ENCODE data around the gene ZSCAN25. TPM values are rescaled to one million over a fixed set of nuclear protein-coding genes. Genes with fewer than 3 reads are reported as not detected.

The ZSCAN25 gene
- total and polyA plus RNA-seq, 4 experiments from 2014 or later = 10.2 to 43.1 (median 29.4) TPM

- Histone ChIP-seq H3K9me3 (ENCODE audit: control insufficient read depth in 1 of 2, low read length in 2 of 2) (no peaks in the 10 kb centered on the region), H3K27ac (ENCODE audit: low read depth, low read length) (peak overlapping the region; percentile 61), H3K4me3 (ENCODE audit: low read length in 2 of 2) (peak overlapping the region; percentile 13 to 27), H3K36me3 (ENCODE audit: insufficient read depth, low read length) (peaks cover 67% of the 10 kb centered on the region), H3K27me3 (ENCODE audit: insufficient read depth, low read length) (no peaks in the 10 kb centered on the region), H3K4me1 (ENCODE audit: insufficient read depth, low read length) (peaks cover 27% of the 10 kb centered on the region)
- Mint-ChIP-seq H3K36me3 (peaks cover 71 to 92% of the 10 kb centered on the region in 2 donors), H3K4me3 (peak overlapping the region; percentile 78 to 94 (median 87)), H3K27ac (peak overlapping the region; percentile 86 to 99 (median 96)), H3K27me3 (no peaks in the 10 kb centered on the region), H3K9me3 (no peaks in the 10 kb centered on the region), H3K4me1 (peaks cover 30 to 62% (median 48%) of the 10 kb centered on the region in 4 donors)
- intact Hi-C loops (cut with micrococcal nuclease) = loop anchor here (1.0 kb wide), 1 partner anchor 8 kb away; the partner anchor contains the start of gene ZSCAN25
- ChIA-PET POLR2A (ENCODE audit: partially characterized antibody) (interaction anchor here (0.6 to 3.0 kb wide), 11 partner anchors 8 to 477 kb away, joined by 3 to 25 read pairs (median 5); partner anchors contain the start of genes ARPC1A, BUD31, MCM7 and ZKSCAN5), CTCF (ENCODE audit: partially characterized antibody) (interaction anchor here (0.9 to 2.2 kb wide), 5 partner anchors 8 to 44 kb away, joined by 3 to 6 read pairs (median 3); no protein-coding TSS in a partner anchor)
- DNase-seq = peak in 4 of 5 donors; percentile 9 to 39 (median 14)
These were observed 7.1 kb downstream of the ZSCAN25 start for GRCh38 chr7:99623702-99624447.

- H3K27me3 ChIP-seq (ENCODE audit: insufficient read depth, low read length) = no peaks in the 10 kb centered on the region
- peaks cover 67% of the 10 kb centered on the region for H3K36me3 ChIP-seq (ENCODE audit: insufficient read depth, low read length)
- no peaks in the 10 kb centered on the region for H3K9me3 ChIP-seq (ENCODE audit: control insufficient read depth in 1 of 2, low read length in 2 of 2)
- peak overlapping the region; percentile 78 to 94 (median 87) for H3K4me3 Mint-ChIP-seq
- intact Hi-C loops (cut with micrococcal nuclease) = loop anchor here (1.0 kb wide), 1 partner anchor 8 kb away; the partner anchor contains the start of gene ZSCAN25
- CTCF ChIA-PET (ENCODE audit: partially characterized antibody) = interaction anchor here (0.9 to 2.2 kb wide), 5 partner anchors 9 to 44 kb away, joined by 3 to 6 read pairs (median 3); no protein-coding TSS in a partner anchor
- peak; percentile 74 to 84 (median 80) for DNase-seq
- peaks cover 28 to 56% (median 43%) of the 10 kb centered on the region in 4 donors for H3K4me1 Mint-ChIP-seq
- no peaks in the 10 kb centered on the region for H3K9me3 Mint-ChIP-seq
- peak overlapping the region; percentile 86 to 99 (median 96) for H3K27ac Mint-ChIP-seq
- H3K27ac ChIP-seq (ENCODE audit: low read depth, low read length) = peak overlapping the region; percentile 61
- H3K36me3 Mint-ChIP-seq = peaks cover 69 to 92% of the 10 kb centered on the region in 2 donors
- H3K27me3 Mint-ChIP-seq = no peaks in the 10 kb centered on the region
- POLR2A ChIA-PET (ENCODE audit: partially characterized antibody) = interaction anchor here (0.6 to 3.0 kb wide), 11 partner anchors 8 to 477 kb away, joined by 3 to 25 read pairs (median 5); partner anchors contain the start of genes ARPC1A, BUD31, MCM7 and ZKSCAN5
- peak overlapping the region in 1 of 2 donors; percentile 27 for H3K4me3 ChIP-seq (ENCODE audit: low read length in 2 of 2)
- H3K4me1 ChIP-seq (ENCODE audit: insufficient read depth, low read length) = peaks cover 27% of the 10 kb centered on the region
These were observed 7.7 kb downstream of the ZSCAN25 start for GRCh38 chr7:99624484-99624883.

- H3K27ac ChIP-seq (ENCODE audit: low read depth, low read length) = peak overlapping the region; percentile 61
- POLR2A ChIA-PET (ENCODE audit: partially characterized antibody) = interaction anchor here (1.6 to 3.0 kb wide), 3 partner anchors 9 to 68 kb away, joined by 4 to 25 read pairs (median 25); partner anchors contain the start of genes ZNF655 and ZSCAN25
These were observed 8.6 kb downstream of the ZSCAN25 start for GRCh38 chr7:99625321-99625720.

GRCh38 chr7:99625961-99626360 lies 9.2 kb downstream of the ZSCAN25 start:
- Histone ChIP-seq H3K27me3 (ENCODE audit: insufficient read depth, low read length) (no peaks in the 10 kb centered on the region), H3K27ac (ENCODE audit: low read depth, low read length) (peak overlapping the region; percentile 61), H3K4me3 (ENCODE audit: low read length in 2 of 2) (no peak overlapping the region), H3K9me3 (ENCODE audit: control insufficient read depth in 1 of 2, low read length in 2 of 2) (no peaks in the 10 kb centered on the region), H3K4me1 (ENCODE audit: insufficient read depth, low read length) (peaks cover 27% of the 10 kb centered on the region), H3K36me3 (ENCODE audit: insufficient read depth, low read length) (peaks cover 66% of the 10 kb centered on the region)
- POLR2A ChIA-PET (ENCODE audit: partially characterized antibody) = interaction anchor here (3.0 kb wide), 1 partner anchor 10 kb away, joined by 25 read pairs; the partner anchor contains the start of gene ZSCAN25
- intact Hi-C loops (cut with micrococcal nuclease) = no loop called here
- Mint-ChIP-seq H3K4me3 (peak overlapping the region in 1 of 8 donors; percentile 17), H3K27ac (peak overlapping the region in 6 of 7 donors; percentile 38 to 99 (median 92)), H3K36me3 (peaks cover 70 to 92% of the 10 kb centered on the region in 2 donors), H3K9me3 (no peaks in the 10 kb centered on the region), H3K4me1 (peaks cover 30 to 54% (median 42%) of the 10 kb centered on the region in 4 donors), H3K27me3 (no peaks in the 10 kb centered on the region)
- no peak for DNase-seq
- CTCF ChIA-PET (ENCODE audit: partially characterized antibody) = no interaction called here

More at GRCh38 chr7:99625321-99625720, 8.6 kb downstream of the ZSCAN25 start:
- peaks cover 69 to 92% of the 10 kb centered on the region in 2 donors for H3K36me3 Mint-ChIP-seq
- H3K27ac Mint-ChIP-seq = peak overlapping the region in 6 of 7 donors; percentile 86 to 99 (median 96)
- DNase-seq = no peak
- H3K9me3 ChIP-seq (ENCODE audit: control insufficient read depth in 1 of 2, low read length in 2 of 2) = no peaks in the 10 kb centered on the region
- H3K4me1 Mint-ChIP-seq = peaks cover 28 to 51% (median 41%) of the 10 kb centered on the region in 4 donors
- H3K4me3 ChIP-seq (ENCODE audit: low read length in 2 of 2) = no peak overlapping the region
- no peaks in the 10 kb centered on the region for H3K27me3 ChIP-seq (ENCODE audit: insufficient read depth, low read length)
- no peaks in the 10 kb centered on the region for H3K27me3 Mint-ChIP-seq
- no peaks in the 10 kb centered on the region for H3K9me3 Mint-ChIP-seq
- intact Hi-C loops (cut with micrococcal nuclease) = no loop called here
- peaks cover 27% of the 10 kb centered on the region for H3K4me1 ChIP-seq (ENCODE audit: insufficient read depth, low read length)
- H3K4me3 Mint-ChIP-seq = peak overlapping the region in 3 of 8 donors; percentile 85 to 94 (median 91)
- peaks cover 64% of the 10 kb centered on the region for H3K36me3 ChIP-seq (ENCODE audit: insufficient read depth, low read length)
- CTCF ChIA-PET (ENCODE audit: partially characterized antibody) = interaction anchor here (0.6 to 2.2 kb wide), 2 partner anchors 10 to 133 kb away, joined by 4 to 6 read pairs; no protein-coding TSS in a partner anchor

- no peak overlapping the region for H3K4me3 Mint-ChIP-seq
- no peak for DNase-seq
- peaks cover 32 to 53% (median 42%) of the 10 kb centered on the region in 4 donors for H3K4me1 Mint-ChIP-seq
- H3K27me3 Mint-ChIP-seq = no peaks in the 10 kb centered on the region
- H3K9me3 ChIP-seq (ENCODE audit: control insufficient read depth in 1 of 2, low read length in 2 of 2) = no peaks in the 10 kb centered on the region
- H3K27me3 ChIP-seq (ENCODE audit: insufficient read depth, low read length) = no peaks in the 10 kb centered on the region
- POLR2A ChIA-PET (ENCODE audit: partially characterized antibody) = interaction anchor here (0.5 kb wide), 1 partner anchor 69 kb away, joined by 3 read pairs; the partner anchor contains the start of gene ZNF655
- intact Hi-C loops (cut with micrococcal nuclease) = no loop called here
- H3K27ac ChIP-seq (ENCODE audit: low read depth, low read length) = no peak overlapping the region
- H3K9me3 Mint-ChIP-seq = no peaks in the 10 kb centered on the region
- H3K36me3 Mint-ChIP-seq = peaks cover 70 to 91% of the 10 kb centered on the region in 2 donors
- H3K27ac Mint-ChIP-seq = peak overlapping the region in 5 of 7 donors; percentile 38 to 99 (median 89)
- CTCF ChIA-PET (ENCODE audit: partially characterized antibody) = no interaction called here
- peaks cover 60% of the 10 kb centered on the region for H3K36me3 ChIP-seq (ENCODE audit: insufficient read depth, low read length)
- peaks cover 27% of the 10 kb centered on the region for H3K4me1 ChIP-seq (ENCODE audit: insufficient read depth, low read length)
- no peak overlapping the region for H3K4me3 ChIP-seq (ENCODE audit: low read length in 2 of 2)
These were observed 9.9 kb downstream of the ZSCAN25 start for GRCh38 chr7:99626661-99627060.

GRCh38 chr7:99627513-99627912 lies 10.8 kb downstream of the ZSCAN25 start:
- H3K4me1 ChIP-seq (ENCODE audit: insufficient read depth, low read length) = peaks cover 27% of the 10 kb centered on the region
- H3K9me3 ChIP-seq (ENCODE audit: control insufficient read depth in 1 of 2, low read length in 2 of 2) = no peaks in the 10 kb centered on the region
- ChIA-PET CTCF (ENCODE audit: partially characterized antibody) (interaction anchor here (0.9 kb wide), 1 partner anchor 11 kb away, joined by 3 read pairs; the partner anchor contains the start of gene ZSCAN25), POLR2A (ENCODE audit: partially characterized antibody) (interaction anchor here (0.6 kb wide), 1 partner anchor 247 kb away, joined by 3 read pairs; no protein-coding TSS in a partner anchor)
- H3K4me3 ChIP-seq (ENCODE audit: low read length in 2 of 2) = no peak overlapping the region
- intact Hi-C loops (cut with micrococcal nuclease) = no loop called here
- no peak overlapping the region for H3K27ac ChIP-seq (ENCODE audit: low read depth, low read length)
- Mint-ChIP-seq H3K27me3 (no peaks in the 10 kb centered on the region), H3K27ac (peak overlapping the region in 1 of 7 donors; percentile 42), H3K4me1 (peaks cover 31 to 49% (median 39%) of the 10 kb centered on the region in 4 donors), H3K4me3 (no peak overlapping the region), H3K9me3 (no peaks in the 10 kb centered on the region), H3K36me3 (peaks cover 68 to 89% of the 10 kb centered on the region in 2 donors)
- no peak for DNase-seq
- no peaks in the 10 kb centered on the region for H3K27me3 ChIP-seq (ENCODE audit: insufficient read depth, low read length)
- H3K36me3 ChIP-seq (ENCODE audit: insufficient read depth, low read length) = peaks cover 58% of the 10 kb centered on the region

All from CD4-positive, alpha-beta memory T cell (primary cell).